Lower leg skin (tissue), 3 donors: ENCODE data around the gene LDB1.

Experiments used
- CTCF ChIP-seq, 3 donors: fragments of 450-650 bp; IDR thresholded peaks; one replicate each; pipeline ENCODE4 v1.5.1; 2016; ENCODE audit warnings: antibody characterized with exemption in 3 of 3, mild to moderate bottlenecking in 3 of 3, moderate library complexity in 2 of 3
- POLR2A ChIP-seq, 2 donors: fragments of 450-650 bp; IDR thresholded peaks; one replicate each; pipeline ENCODE4 v1.6.1; 2016 to 2017; ENCODE audit warnings: antibody characterized with exemption in 2 of 2, mild to moderate bottlenecking in 1 of 2, moderate library complexity in 1 of 2

- TF ChIP-seq CTCF (IDR thresholded peaks at IDR 0.05) (no peak), POLR2A (IDR thresholded peaks at IDR 0.05) (no peak)
Observed at GRCh38 chr10:102146971-102147428, 26.8 kb upstream of the LDB1 start.
